Mesenchymal stem cell (in vitro differentiated cells and primary cell): Measurements from ENCODE around the gene CELF2.

Experiments
- DNase-seq: peaks from one replicate; pipeline ENCODE4 v3.0.0-alpha.2; 2013
- H2AFZ ChIP-seq: one replicate; pipeline ENCODE4 v1.6.1; 2013; ENCODE audit warnings: low read depth, mild to moderate bottlenecking, control low read depth, inconsistent platforms, low read length, moderate library complexity
- H2AK5ac ChIP-seq: 2 replicates; pipeline ENCODE4 v1.6.1; 2013; ENCODE audit warnings: low read length, moderate library complexity, mild to moderate bottlenecking, inconsistent platforms; ENCODE audit not compliant: severe bottlenecking
- H2BK120ac ChIP-seq: one replicate; pipeline ENCODE4 v1.6.1; 2013; ENCODE audit warnings: low read depth, mild to moderate bottlenecking, inconsistent platforms, low read length, moderate library complexity
- H2BK12ac ChIP-seq, 2 experiments: one replicate each; pipeline ENCODE4 v1.6.1; 2013; ENCODE audit warnings: inconsistent platforms in 2 of 2, low read length in 2 of 2, mild to moderate bottlenecking in 2 of 2, moderate library complexity in 2 of 2, control low read depth in 1 of 2
- H2BK15ac ChIP-seq: one replicate; pipeline ENCODE4 v1.6.1; 2013; ENCODE audit warnings: mild to moderate bottlenecking, low read depth, inconsistent platforms; ENCODE audit not compliant: poor library complexity, severe bottlenecking
- H2BK5ac ChIP-seq: 2 replicates; pipeline ENCODE4 v1.6.1; 2013; ENCODE audit warnings: low read depth, mild to moderate bottlenecking, low read length, control low read depth, inconsistent platforms; ENCODE audit not compliant: poor library complexity, severe bottlenecking
- H3K14ac ChIP-seq, 2 experiments: one replicate each; pipeline ENCODE4 v1.6.1; 2013; ENCODE audit warnings: inconsistent platforms in 2 of 2, low read length in 2 of 2, control low read depth in 1 of 2, mild to moderate bottlenecking in 1 of 2, moderate library complexity in 1 of 2
- H3K18ac ChIP-seq, 2 experiments: one replicate each; pipeline ENCODE4 v1.6.1; 2013; ENCODE audit warnings: inconsistent platforms in 2 of 2, low read length in 2 of 2, control low read depth in 1 of 2, low read depth in 1 of 2, mild to moderate bottlenecking in 1 of 2
- H3K23ac ChIP-seq, 2 experiments: one replicate each; pipeline ENCODE4 v1.6.1; 2013; ENCODE audit warnings: inconsistent platforms in 2 of 2, low read length in 2 of 2, mild to moderate bottlenecking in 2 of 2, moderate library complexity in 2 of 2, control low read depth in 1 of 2
- H3K27ac ChIP-seq: 2 replicates; pipeline ENCODE4 v1.5.1; 2013; ENCODE audit warnings: mild to moderate bottlenecking, moderate library complexity, low read length, control low read depth, inconsistent platforms; ENCODE audit not compliant: poor library complexity, severe bottlenecking
- H3K27me3 ChIP-seq, 2 experiments: 2 replicates each; pipeline versions ENCODE4 v1.6.1 to v1.7.0; 2013; ENCODE audit warnings: low read length in 2 of 2, mild to moderate bottlenecking in 2 of 2, moderate library complexity in 2 of 2, control low read depth in 1 of 2, inconsistent platforms in 1 of 2; ENCODE audit not compliant: control insufficient read depth in 1 of 2, insufficient read depth in 1 of 2
- H3K36me3 ChIP-seq, 2 experiments: 2 replicates each; pipeline versions ENCODE4 v1.6.1 to v1.7.0; 2013; ENCODE audit warnings: low read length in 2 of 2, control low read depth in 1 of 2, inconsistent platforms in 1 of 2, low read depth in 1 of 2, mild to moderate bottlenecking in 1 of 2; ENCODE audit not compliant: insufficient read depth in 2 of 2, control insufficient read depth in 1 of 2
- H3K4ac ChIP-seq, 2 experiments: one replicate each; pipeline ENCODE4 v1.6.1; 2013; ENCODE audit warnings: inconsistent platforms in 2 of 2, low read length in 2 of 2, mild to moderate bottlenecking in 2 of 2, moderate library complexity in 2 of 2, control low read depth in 1 of 2, low read depth in 1 of 2
- H3K4me1 ChIP-seq: 2 replicates; pipeline ENCODE4 v1.6.1; 2013; ENCODE audit warnings: low read depth, low read length, control low read depth; ENCODE audit not compliant: control insufficient read depth, insufficient read depth
- H3K4me2 ChIP-seq: 2 replicates; pipeline ENCODE4 v1.6.1; 2013; ENCODE audit warnings: low read length, mild to moderate bottlenecking, inconsistent platforms; ENCODE audit not compliant: poor library complexity, severe bottlenecking
- H3K4me3 ChIP-seq, 2 experiments: 2 replicates each; pipeline versions ENCODE4 v1.5.1 to v1.7.0; 2013; ENCODE audit warnings: low read length in 2 of 2, mild to moderate bottlenecking in 2 of 2, control low read depth in 1 of 2, low read depth in 1 of 2; ENCODE audit not compliant: insufficient read depth in 1 of 2
- H3K79me1 ChIP-seq: replicated peaks from 2 replicates; pipeline ENCODE4 v1.6.1; 2013; ENCODE audit warnings: mild to moderate bottlenecking, control low read depth, low read length, inconsistent platforms; ENCODE audit not compliant: poor library complexity, severe bottlenecking
- H3K9ac ChIP-seq: 2 replicates; pipeline ENCODE4 v1.7.0; 2013; ENCODE audit warnings: mild to moderate bottlenecking, low read length, moderate library complexity
- H3K9me3 ChIP-seq: 2 replicates; pipeline ENCODE4 v1.7.0; 2013; ENCODE audit warnings: mild to moderate bottlenecking, low read length; ENCODE audit not compliant: control insufficient read depth
- H4K8ac ChIP-seq: one replicate; pipeline ENCODE4 v1.6.1; 2013; ENCODE audit warnings: inconsistent platforms, mild to moderate bottlenecking, low read length, moderate library complexity
- H4K91ac ChIP-seq: one replicate; pipeline ENCODE4 v1.6.1; 2013; ENCODE audit warnings: mild to moderate bottlenecking, low read length, inconsistent platforms
- WGBS: methylation state at CpG from one replicate; pipeline ENCODE4 v1.1.7; 2013; ENCODE audit warnings: mixed read lengths; 5-methylcytosine and 5-hydroxymethylcytosine counted together

The CELF2 gene

DNA sequence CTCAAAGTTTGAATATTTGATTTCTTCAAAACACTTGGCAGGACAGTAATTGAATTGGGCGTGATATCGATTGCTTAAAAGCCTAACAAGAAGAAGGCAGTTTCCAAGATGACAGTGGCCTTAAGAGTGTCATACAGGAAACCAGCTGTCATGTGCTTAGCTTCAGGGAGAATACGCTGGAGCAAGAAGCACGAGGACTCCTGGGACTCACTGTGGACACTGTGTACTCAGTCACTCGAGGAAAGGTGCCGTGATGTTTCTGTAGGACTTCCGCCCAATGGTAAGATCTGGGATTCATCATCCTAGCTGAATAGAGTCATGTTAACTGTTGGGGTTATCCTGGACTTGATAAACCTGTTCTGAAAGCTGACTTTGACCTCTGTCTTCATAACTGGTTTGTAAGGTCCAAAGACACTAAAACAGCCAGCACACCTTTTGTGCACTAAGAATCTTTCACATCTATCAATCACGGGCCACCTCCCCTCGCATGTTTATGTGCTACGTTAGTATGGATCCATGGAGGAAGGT, 113.5 kb downstream of the CELF2 start:
- Histone ChIP-seq H2BK15ac (no peak overlapping the region), H3K4me3 (no peak overlapping the region)

DNA sequence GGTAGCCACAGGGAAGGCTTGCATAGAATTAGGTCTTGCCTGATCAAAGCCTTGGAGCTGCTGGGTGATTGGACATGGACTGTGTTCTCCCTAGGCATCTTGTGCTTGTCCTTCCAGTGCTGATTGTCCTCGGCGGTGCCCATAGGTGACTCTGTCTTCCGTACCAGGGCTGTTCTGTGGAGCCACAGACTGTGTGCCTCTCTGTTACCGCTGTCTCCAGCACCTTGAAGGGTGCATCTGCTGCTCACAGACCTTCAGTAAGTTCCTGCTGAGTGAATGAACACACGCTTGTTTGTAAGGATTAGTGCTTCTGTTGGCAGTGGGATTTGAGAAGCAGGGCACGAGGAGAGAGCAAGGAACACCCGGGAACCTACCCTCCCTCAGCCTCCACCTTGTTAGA, 116.7 kb downstream of the CELF2 start:
- peaks cover 22% of the 10 kb centered on the region for H3K79me1 ChIP-seq
- no peak overlapping the region for H3K27ac ChIP-seq
- no peak overlapping the region for H4K8ac ChIP-seq

More for the DNA sequence above, 113.5 kb downstream of the CELF2 start:
- no peaks in the 10 kb centered on the region for H3K27me3 ChIP-seq
- H3K9ac ChIP-seq = no peak overlapping the region
- H4K8ac ChIP-seq = no peak overlapping the region
- no peak overlapping the region for H3K4me2 ChIP-seq
- H3K18ac ChIP-seq = no peak overlapping the region
- H3K4ac ChIP-seq = no peak overlapping the region
- H3K4me1 ChIP-seq = no peaks in the 10 kb centered on the region
- no peak overlapping the region for H2BK120ac ChIP-seq
- DNase-seq = no peak
- H4K91ac ChIP-seq = no peak overlapping the region
- H3K36me3 ChIP-seq = peaks cover 0 to 2% of the 10 kb centered on the region in 2 experiments
- H3K23ac ChIP-seq = no peak overlapping the region
- WGBS = 85% methylated on average over 10 of the region's 10 CpGs
- no peaks in the 10 kb centered on the region for H3K9me3 ChIP-seq
- no peak overlapping the region for H2BK5ac ChIP-seq
- no peak overlapping the region for H3K27ac ChIP-seq
- H3K14ac ChIP-seq = no peak overlapping the region
- peaks cover 24% of the 10 kb centered on the region for H3K79me1 ChIP-seq
- H2AK5ac ChIP-seq = no peak overlapping the region
- H2AFZ ChIP-seq = no peak overlapping the region
- no peak overlapping the region for H2BK12ac ChIP-seq

DNA sequence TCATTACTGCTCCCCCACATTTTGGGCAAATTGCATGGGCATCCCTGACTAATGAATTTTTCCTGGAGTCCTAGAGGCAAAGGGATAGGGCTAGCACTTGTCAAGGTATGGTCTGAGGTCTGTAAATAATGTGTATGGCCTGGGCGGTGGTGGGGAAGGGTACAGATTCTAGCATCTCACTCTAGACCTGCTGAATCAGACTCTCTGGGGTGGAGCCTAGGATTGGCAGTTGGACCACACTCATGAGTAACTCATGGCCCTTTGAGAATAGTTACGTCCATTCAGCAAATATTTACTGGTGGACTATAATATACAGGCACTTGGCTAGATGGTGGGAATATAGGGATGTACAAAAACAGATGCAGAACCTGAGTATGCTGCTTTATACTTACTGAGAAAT, 118.0 kb downstream of the CELF2 start:
- Histone ChIP-seq H3K4me1 (peaks cover 2% of the 10 kb centered on the region), H3K27ac (no peak overlapping the region), H2BK120ac (no peak overlapping the region), H3K9ac (no peak overlapping the region), H3K36me3 (peaks cover 0 to 2% of the 10 kb centered on the region in 2 experiments), H2AFZ (no peak overlapping the region), H2BK12ac (no peak overlapping the region), H3K9me3 (no peaks in the 10 kb centered on the region), H4K91ac (no peak overlapping the region), H3K23ac (no peak overlapping the region), H4K8ac (no peak overlapping the region), H3K4me2 (no peak overlapping the region), H3K4me3 (no peak overlapping the region), H3K18ac (no peak overlapping the region), H3K79me1 (peaks cover 24% of the 10 kb centered on the region), H2BK5ac (no peak overlapping the region), H2AK5ac (no peak overlapping the region), H2BK15ac (no peak overlapping the region), H3K14ac (no peak overlapping the region), H3K4ac (no peak overlapping the region), H3K27me3 (no peaks in the 10 kb centered on the region)
- WGBS = 94% methylated on average over 2 of the region's 2 CpGs
- DNase-seq = no peak

More for the DNA sequence above, 116.7 kb downstream of the CELF2 start:
- H3K4ac ChIP-seq = no peak overlapping the region
- no peak overlapping the region for H3K14ac ChIP-seq
- no peak overlapping the region for H2AK5ac ChIP-seq
- H3K18ac ChIP-seq = no peak overlapping the region
- no peak overlapping the region for H2BK5ac ChIP-seq
- H3K9ac ChIP-seq = no peak overlapping the region
- 92% methylated on average over 6 of the region's 7 CpGs for WGBS
- no peaks in the 10 kb centered on the region for H3K9me3 ChIP-seq
- H2BK120ac ChIP-seq = no peak overlapping the region
- no peak overlapping the region for H2BK15ac ChIP-seq
- peaks cover 2% of the 10 kb centered on the region for H3K4me1 ChIP-seq
- H3K27me3 ChIP-seq = no peaks in the 10 kb centered on the region
- no peak overlapping the region for H2AFZ ChIP-seq
- no peak overlapping the region for H2BK12ac ChIP-seq
- peaks cover 0 to 2% of the 10 kb centered on the region in 2 experiments for H3K36me3 ChIP-seq
- DNase-seq = no peak
- H4K91ac ChIP-seq = no peak overlapping the region
- H3K4me2 ChIP-seq = no peak overlapping the region
- no peak overlapping the region for H3K23ac ChIP-seq
- H3K4me3 ChIP-seq = no peak overlapping the region

DNA sequence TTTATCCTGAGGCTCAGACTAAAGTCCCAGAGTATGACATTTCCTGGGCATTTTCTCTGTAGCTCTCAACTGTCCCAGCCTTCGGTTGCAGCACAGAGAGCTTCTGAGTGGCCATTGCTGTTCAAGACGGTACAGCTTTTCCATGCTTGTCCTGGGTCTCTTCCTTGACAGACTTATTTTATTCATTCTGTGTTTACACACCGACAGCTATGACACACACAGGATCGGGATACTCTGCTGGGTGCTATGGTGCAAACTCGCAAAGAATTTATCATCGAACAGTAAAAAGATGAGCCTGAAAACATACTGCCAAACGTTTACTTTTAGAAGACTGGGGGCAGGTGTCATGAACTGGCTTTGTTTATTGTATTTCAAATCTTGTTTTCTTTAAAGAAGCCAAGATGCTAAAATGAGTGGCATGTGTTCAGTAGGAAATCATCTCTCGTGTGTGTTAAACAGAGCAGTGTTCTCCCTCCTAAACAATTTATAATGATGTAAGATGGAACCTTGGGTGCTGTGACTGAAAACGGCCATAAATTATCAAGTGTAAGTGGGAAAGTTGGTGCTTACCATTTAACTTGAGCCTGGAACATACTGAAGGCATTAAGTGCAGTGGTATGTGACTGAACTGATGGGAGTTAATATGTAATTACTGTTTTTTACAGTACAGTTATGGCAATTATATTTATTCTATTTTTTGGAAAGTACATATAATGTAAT, 120.8 kb downstream of the CELF2 start:
- Histone ChIP-seq H2BK15ac (no peak overlapping the region), H2BK5ac (no peak overlapping the region), H3K79me1 (peaks cover 35% of the 10 kb centered on the region), H3K14ac (no peak overlapping the region), H3K18ac (no peak overlapping the region), H3K36me3 (peaks cover 0 to 2% of the 10 kb centered on the region in 2 experiments), H3K4me3 (no peak overlapping the region), H4K91ac (no peak overlapping the region), H4K8ac (no peak overlapping the region), H3K4me1 (peaks cover 2% of the 10 kb centered on the region), H2AFZ (no peak overlapping the region), H3K23ac (no peak overlapping the region), H2AK5ac (no peak overlapping the region), H2BK12ac (no peak overlapping the region), H3K27me3 (no peaks in the 10 kb centered on the region), H3K9ac (no peak overlapping the region), H3K4me2 (no peak overlapping the region), H3K27ac (no peak overlapping the region), H3K9me3 (no peaks in the 10 kb centered on the region), H3K4ac (no peak overlapping the region), H2BK120ac (no peak overlapping the region)
- 68% methylated on average over 9 of the region's 9 CpGs for WGBS
- no peak for DNase-seq
